H1 (cell line): ENCODE results near the gene LHFPL2. TPM values are rescaled to one million over a fixed set of nuclear protein-coding genes. Genes with fewer than 3 reads are reported as not detected.

ENCODE experiments used
- E2F6 ChIP-seq: IDR thresholded peaks from 2 replicates; pipeline ENCODE4 v1.6.1; 2012; ENCODE audit warnings: inconsistent platforms
- GTF2F1 ChIP-seq: IDR thresholded peaks from 2 replicates; pipeline ENCODE4 v1.6.1; 2012; ENCODE audit warnings: low read depth, low read length, improper control_type of control experiment, borderline replicate concordance
- MAFK ChIP-seq: IDR thresholded peaks from 2 replicates; pipeline ENCODE4 v1.6.1; 2012; ENCODE audit warnings: low read depth, mild to moderate bottlenecking, improper control_type of control experiment, low read length
- SRF ChIP-seq: IDR thresholded peaks from 2 replicates; pipeline ENCODE4 v1.6.1; 2011; ENCODE audit warnings: mild to moderate bottlenecking, low read depth, low read length, moderate library complexity
- polyA plus RNA-seq, 7 experiments: library from polyadenylated mRNA; depleted of rRNA in 3 of 7; stranded (reverse) in 5 of 7; unstranded in 2 of 7; fragments of >200 nt in 5 of 7; fragments of 200-250 nt in 2 of 7; gene quantifications; 1 replicate in 5 of 7; 2 replicates in 1 of 7; 4 replicates in 1 of 7; pipeline versions ENCODE4 v1.2.1 to v1.2.3, GENCODE V29; 2011 to 2013; ENCODE audit warnings: missing spikeins in 2 of 7, mixed read lengths in 2 of 7
- total RNA-seq: library from RNA; stranded (reverse); fragmentation: NEBNext Ultra II Directional; extraction: Animal tissue kit (Norgen Biotek cat#: 25700); gene quantifications from 2 replicates; pipeline ENCODE4 v1.2.1, GENCODE V29; 2021
- TF ChIP-seq, protein P1 (sequence below): IDR thresholded peaks from 2 replicates; pipeline ENCODE4 v1.6.1; 2011; ENCODE audit warnings: low read depth, mild to moderate bottlenecking, low read length; ENCODE audit not compliant: insufficient read depth

Gene LHFPL2
- total and polyA plus RNA-seq, 2 of the 8 experiments (the other 6 are each of a cell fraction or from before 2014, with no cell fraction given), result 9.6 to 43.0 TPM

GRCh38 chr5:78595458-78595921, 53.1 kb downstream of the LHFPL2 start (continued):
- TF ChIP-seq, protein P1, sequence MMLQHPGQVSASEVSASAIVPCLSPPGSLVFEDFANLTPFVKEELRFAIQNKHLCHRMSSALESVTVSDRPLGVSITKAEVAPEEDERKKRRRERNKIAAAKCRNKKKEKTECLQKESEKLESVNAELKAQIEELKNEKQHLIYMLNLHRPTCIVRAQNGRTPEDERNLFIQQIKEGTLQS, result no peak
- TF ChIP-seq SRF, result no peak
- no peak for TF ChIP-seq GTF2F1
- no peak for TF ChIP-seq E2F6
- no peak for TF ChIP-seq MAFK
